ENCODE data around the gene FFAR4. TPM values are rescaled to one million over a fixed set of nuclear protein-coding genes. Genes with fewer than 3 reads are reported as not detected.
"Not testable (repeated sequence)": the region's sequence is repeated elsewhere in the genome, so short reads cannot be mapped to it uniquely, and the experiment has no call there.

The FFAR4 gene
- total RNA-seq (2012; rRNA removed), result not detected in 2 replicates

DNA sequence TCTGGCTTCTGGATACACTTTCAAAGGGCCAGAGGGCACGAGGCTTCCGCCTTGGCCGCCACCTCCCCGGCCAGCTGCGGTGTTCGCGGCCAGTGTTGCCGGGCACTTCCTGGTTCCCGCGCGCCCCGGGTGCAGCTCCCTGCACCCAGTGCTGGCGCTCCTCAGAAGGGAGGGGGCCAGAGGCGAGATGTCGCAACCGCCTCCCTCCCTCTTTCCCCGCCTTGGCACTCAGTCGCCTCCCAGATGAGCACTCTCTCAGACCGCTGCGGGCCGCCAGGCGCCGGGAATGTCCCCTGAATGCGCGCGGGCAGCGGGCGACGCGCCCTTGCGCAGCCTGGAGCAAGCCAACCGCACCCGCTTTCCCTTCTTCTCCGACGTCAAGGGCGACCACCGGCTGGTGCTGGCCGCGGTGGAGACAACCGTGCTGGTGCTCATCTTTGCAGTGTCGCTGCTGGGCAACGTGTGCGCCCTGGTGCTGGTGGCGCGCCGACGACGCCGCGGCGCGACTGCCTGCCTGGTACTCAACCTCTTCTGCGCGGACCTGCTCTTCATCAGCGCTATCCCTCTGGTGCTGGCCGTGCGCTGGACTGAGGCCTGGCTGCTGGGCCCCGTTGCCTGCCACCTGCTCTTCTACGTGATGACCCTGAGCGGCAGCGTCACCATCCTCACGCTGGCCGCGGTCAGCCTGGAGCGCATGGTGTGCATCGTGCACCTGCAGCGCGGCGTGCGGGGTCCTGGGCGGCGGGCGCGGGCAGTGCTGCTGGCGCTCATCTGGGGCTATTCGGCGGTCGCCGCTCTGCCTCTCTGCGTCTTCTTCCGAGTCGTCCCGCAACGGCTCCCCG lies at the start of gene FFAR4:
Gene FFAR4 (plus strand): TSS at position 231 of the 842 bp plus-strand sequence. CDS start 56 bp downstream, at position 287.
- Histone ChIP-seq H3K9me3 (replicated peaks; ENCODE audit: low read length) (no peaks in the 10 kb centered on the region), H3K4me1 (ENCODE audit: control insufficient read depth, insufficient read depth, low read length) (peaks cover 4% of the 10 kb centered on the region), H3K4me3 (ENCODE audit: low read length) (peak within 1 kb of the TSS; percentile 58), H3K36me3 (ENCODE audit: insufficient read depth, low read length) (no peaks in the 10 kb centered on the region), H3K4me2 (ENCODE audit: low read length) (peak within 1 kb of the TSS; percentile 78), H3K9ac (ENCODE audit: low read depth, low read length) (no peak within 1 kb of the TSS), H3K27me3 (ENCODE audit: control insufficient read depth, insufficient read depth, low read length) (peaks cover 81% of the 10 kb centered on the region)

DNA sequence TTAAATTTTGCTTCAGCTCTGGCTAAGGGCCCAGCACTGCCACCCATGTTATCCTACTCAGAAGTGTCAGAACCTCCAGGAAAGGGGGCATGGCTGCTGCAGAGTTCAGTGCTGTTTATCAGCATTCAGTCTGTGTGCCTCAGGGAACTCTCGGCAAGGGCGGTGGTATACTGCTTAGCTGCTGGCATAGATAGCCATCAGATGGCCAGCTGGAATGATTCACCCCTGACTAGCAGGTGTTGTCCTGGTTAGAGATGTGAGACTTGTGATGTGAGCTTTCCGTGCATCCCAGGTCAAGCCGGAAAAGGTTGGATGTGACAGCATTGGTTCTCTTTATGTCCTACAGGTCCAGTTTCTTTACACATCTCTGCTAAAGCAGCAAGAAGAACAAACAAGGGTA lies 47.9 kb upstream of the FFAR4 start:
- no peaks in the 10 kb centered on the region for H3K27me3 ChIP-seq (ENCODE audit: control insufficient read depth, insufficient read depth, low read length)
- no peak overlapping the region for H3K9ac ChIP-seq (ENCODE audit: low read depth, low read length)
- no peaks in the 10 kb centered on the region for H3K9me3 ChIP-seq (replicated peaks; ENCODE audit: low read length)
- no peak overlapping the region for H3K4me2 ChIP-seq (ENCODE audit: low read length)
- H3K36me3 ChIP-seq (ENCODE audit: insufficient read depth, low read length), result peaks cover 36% of the 10 kb centered on the region
- H3K4me3 ChIP-seq (ENCODE audit: low read length), result no peak overlapping the region
- H3K4me1 ChIP-seq (ENCODE audit: control insufficient read depth, insufficient read depth, low read length), result peaks cover 25% of the 10 kb centered on the region

- no peak overlapping the region for H3K4me2 ChIP-seq (ENCODE audit: low read length)
- H3K4me3 ChIP-seq (ENCODE audit: low read length), result no peak overlapping the region
Observed at GRCh38 chr10:93535293-93535692, 31.2 kb upstream of the FFAR4 start.

GRCh38 chr10:93540871-93541270 lies 25.6 kb upstream of the FFAR4 start:
- not testable (repeated sequence) for H3K4me1 ChIP-seq (ENCODE audit: control insufficient read depth, insufficient read depth, low read length); H3K36me3 ChIP-seq (ENCODE audit: insufficient read depth, low read length); H3K9me3 ChIP-seq (replicated peaks; ENCODE audit: low read length); H3K9ac ChIP-seq (ENCODE audit: low read depth, low read length); H3K4me3 ChIP-seq (ENCODE audit: low read length); H3K4me2 ChIP-seq (ENCODE audit: low read length); H3K27me3 ChIP-seq (ENCODE audit: control insufficient read depth, insufficient read depth, low read length)

More at GRCh38 chr10:93535293-93535692, 31.2 kb upstream of the FFAR4 start:
- Histone ChIP-seq H3K9me3 (replicated peaks; ENCODE audit: low read length) (no peaks in the 10 kb centered on the region), H3K36me3 (ENCODE audit: insufficient read depth, low read length) (no peaks in the 10 kb centered on the region), H3K9ac (ENCODE audit: low read depth, low read length) (no peak overlapping the region), H3K4me1 (ENCODE audit: control insufficient read depth, insufficient read depth, low read length) (no peaks in the 10 kb centered on the region), H3K27me3 (ENCODE audit: control insufficient read depth, insufficient read depth, low read length) (no peaks in the 10 kb centered on the region)

DNA sequence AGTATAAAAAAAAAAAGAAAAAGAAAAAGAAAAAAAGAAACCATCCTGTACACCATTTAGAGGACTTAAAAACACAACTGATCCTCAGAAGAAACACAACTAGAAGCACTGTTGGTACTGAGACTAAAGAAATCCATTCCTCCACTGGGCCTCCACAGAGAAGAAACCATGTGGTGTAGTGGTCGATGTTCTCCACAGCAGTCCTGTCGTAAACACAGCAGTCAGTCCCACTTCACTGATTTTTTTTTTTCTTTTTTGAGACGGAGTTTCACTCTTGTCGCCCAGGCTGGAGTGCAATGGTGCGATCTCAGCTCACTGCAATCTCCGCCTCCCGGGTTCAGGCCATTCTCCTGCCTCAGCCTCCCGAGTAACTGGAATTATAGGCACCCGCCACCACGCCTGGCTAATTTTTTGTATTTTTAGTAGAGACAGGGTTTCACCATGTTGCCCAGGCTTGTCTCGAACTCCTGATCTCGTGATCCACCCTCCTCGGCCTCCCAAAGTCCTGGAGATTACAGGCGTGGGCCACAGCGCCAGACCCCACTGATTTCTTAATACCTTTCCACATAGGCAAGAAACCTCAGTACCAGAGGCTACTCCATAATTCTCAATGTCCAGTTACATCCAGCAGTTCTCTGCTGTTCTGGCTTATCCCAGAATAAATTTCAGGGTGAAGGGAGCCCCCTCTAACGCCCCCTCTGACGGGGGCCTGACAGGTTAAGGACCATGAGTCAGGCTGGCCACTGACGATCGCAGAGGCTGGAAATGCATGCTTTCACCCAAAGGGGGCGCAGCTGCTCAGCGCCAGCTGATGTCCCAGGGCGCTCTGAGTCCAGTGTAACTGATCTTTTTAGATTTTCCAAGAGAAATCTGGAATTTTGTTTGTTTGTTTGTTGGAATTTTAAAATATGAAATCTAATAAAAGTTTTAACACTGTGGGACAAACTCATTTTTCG lies 24.8 kb upstream of the FFAR4 start:
- Histone ChIP-seq H3K36me3 (ENCODE audit: insufficient read depth, low read length) (no peaks in the 10 kb centered on the region), H3K4me2 (ENCODE audit: low read length) (peak overlapping the region; percentile 74), H3K4me3 (ENCODE audit: low read length) (peak overlapping the region; percentile 53), H3K4me1 (ENCODE audit: control insufficient read depth, insufficient read depth, low read length) (peaks cover 8% of the 10 kb centered on the region), H3K27me3 (ENCODE audit: control insufficient read depth, insufficient read depth, low read length) (no peaks in the 10 kb centered on the region), H3K9me3 (replicated peaks; ENCODE audit: low read length) (no peaks in the 10 kb centered on the region), H3K9ac (ENCODE audit: low read depth, low read length) (peak overlapping the region; percentile 29)

DNA sequence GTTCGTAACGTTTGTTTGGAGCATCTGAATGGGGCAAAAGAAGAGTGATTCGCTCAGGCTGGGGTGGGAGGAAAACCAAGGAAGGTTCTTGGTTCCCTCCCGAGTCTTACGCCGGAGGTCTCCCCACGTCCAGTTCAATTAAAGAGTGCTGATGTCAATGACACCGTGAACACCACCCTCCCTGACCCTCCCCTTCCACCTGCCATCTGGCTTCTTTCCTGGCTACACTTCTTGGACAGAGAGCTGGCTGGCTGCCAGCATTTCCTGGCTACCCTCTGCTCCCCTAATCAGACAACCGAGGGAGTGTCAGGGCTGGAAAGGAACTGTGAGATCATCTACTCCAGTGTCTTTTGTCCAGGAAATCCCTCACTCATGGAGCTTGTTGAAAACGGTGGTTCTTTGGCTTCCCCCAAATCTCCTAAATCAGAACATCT lies 24.1 kb upstream of the FFAR4 start:
- H3K9me3 ChIP-seq (replicated peaks; ENCODE audit: low read length), result no peaks in the 10 kb centered on the region

GRCh38 chr10:93546995-93547394 lies 19.5 kb upstream of the FFAR4 start:
- not testable (repeated sequence) for H3K27me3 ChIP-seq (ENCODE audit: control insufficient read depth, insufficient read depth, low read length); H3K36me3 ChIP-seq (ENCODE audit: insufficient read depth, low read length); H3K9me3 ChIP-seq (replicated peaks; ENCODE audit: low read length); H3K4me3 ChIP-seq (ENCODE audit: low read length); H3K4me2 ChIP-seq (ENCODE audit: low read length); H3K9ac ChIP-seq (ENCODE audit: low read depth, low read length)
- peaks cover 22% of the 10 kb centered on the region for H3K4me1 ChIP-seq (ENCODE audit: control insufficient read depth, insufficient read depth, low read length)

More for the DNA sequence above, 24.1 kb upstream of the FFAR4 start:
- peak overlapping the region; percentile 74 for H3K4me2 ChIP-seq (ENCODE audit: low read length)
- H3K36me3 ChIP-seq (ENCODE audit: insufficient read depth, low read length), result no peaks in the 10 kb centered on the region
- peaks cover 8% of the 10 kb centered on the region for H3K4me1 ChIP-seq (ENCODE audit: control insufficient read depth, insufficient read depth, low read length)
- no peaks in the 10 kb centered on the region for H3K27me3 ChIP-seq (ENCODE audit: control insufficient read depth, insufficient read depth, low read length)
- peak overlapping the region; percentile 29 for H3K9ac ChIP-seq (ENCODE audit: low read depth, low read length)
- peak overlapping the region; percentile 53 for H3K4me3 ChIP-seq (ENCODE audit: low read length)

GRCh38 chr10:93547522-93547921 lies 18.9 kb upstream of the FFAR4 start:
- Histone ChIP-seq H3K27me3 (ENCODE audit: control insufficient read depth, insufficient read depth, low read length) (no peaks in the 10 kb centered on the region), H3K9ac (ENCODE audit: low read depth, low read length) (no peak overlapping the region), H3K36me3 (ENCODE audit: insufficient read depth, low read length) (no peaks in the 10 kb centered on the region)

DNA sequence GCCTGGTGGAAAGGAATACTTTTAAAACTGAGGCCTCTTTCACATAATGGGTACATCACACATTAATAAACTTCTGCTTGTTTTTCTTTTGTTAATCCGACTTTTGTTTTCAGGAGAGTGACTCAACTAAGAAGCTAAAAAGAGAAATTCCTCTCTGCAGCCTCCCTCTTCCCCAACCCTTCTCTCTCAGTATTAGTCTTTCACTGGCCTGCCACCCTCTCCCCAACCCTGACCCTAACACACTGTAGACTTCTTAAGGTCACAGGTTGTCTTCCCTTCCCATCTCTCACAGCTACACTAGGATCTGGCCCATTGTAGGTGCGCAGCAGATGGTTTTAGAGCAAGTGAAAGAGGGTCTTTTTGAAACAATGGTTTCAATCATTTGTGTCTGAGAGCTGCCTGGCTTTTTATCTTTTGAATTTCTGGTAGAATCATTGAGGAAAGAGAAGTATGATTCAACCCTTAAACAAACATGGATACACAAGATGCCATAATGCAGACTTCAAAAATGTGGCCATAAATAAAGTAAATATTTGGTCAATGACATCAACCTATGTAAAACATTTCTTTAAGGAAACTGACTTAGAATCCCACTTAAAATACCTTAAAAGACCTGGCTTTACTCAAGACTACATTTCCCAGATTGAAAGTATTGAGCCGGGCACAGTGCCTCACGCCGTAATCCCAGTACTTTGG lies 17.9 kb upstream of the FFAR4 start:
- Histone ChIP-seq H3K4me3 (ENCODE audit: low read length) (peak overlapping the region; percentile 26), H3K9ac (ENCODE audit: low read depth, low read length) (peak overlapping the region; percentile 30), H3K36me3 (ENCODE audit: insufficient read depth, low read length) (no peaks in the 10 kb centered on the region), H3K27me3 (ENCODE audit: control insufficient read depth, insufficient read depth, low read length) (no peaks in the 10 kb centered on the region), H3K4me1 (ENCODE audit: control insufficient read depth, insufficient read depth, low read length) (peaks cover 16% of the 10 kb centered on the region), H3K9me3 (replicated peaks; ENCODE audit: low read length) (no peaks in the 10 kb centered on the region), H3K4me2 (ENCODE audit: low read length) (peak overlapping the region; percentile 73)

More at GRCh38 chr10:93547522-93547921, 18.9 kb upstream of the FFAR4 start:
- Histone ChIP-seq H3K9me3 (replicated peaks; ENCODE audit: low read length) (no peaks in the 10 kb centered on the region), H3K4me2 (ENCODE audit: low read length) (no peak overlapping the region), H3K4me3 (ENCODE audit: low read length) (no peak overlapping the region), H3K4me1 (ENCODE audit: control insufficient read depth, insufficient read depth, low read length) (peaks cover 18% of the 10 kb centered on the region)

DNA sequence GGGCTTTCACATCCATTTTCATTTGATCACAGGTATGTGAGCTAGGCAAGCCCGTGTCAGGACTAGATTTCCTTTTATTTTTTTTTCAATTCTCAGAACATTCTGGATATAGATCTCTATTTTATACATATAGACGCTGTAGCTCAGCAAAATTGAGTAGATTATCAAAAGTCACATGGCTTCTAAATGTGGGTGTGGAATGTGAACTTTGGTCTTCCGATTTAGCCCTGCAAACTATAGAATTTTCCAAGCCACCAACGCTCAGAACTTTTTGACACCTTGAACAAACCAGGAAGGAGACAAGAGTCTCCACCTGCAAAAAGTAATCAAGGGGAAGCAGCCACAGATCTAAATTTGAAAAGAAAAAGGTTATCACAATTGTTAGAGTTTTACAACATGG lies 15.9 kb upstream of the FFAR4 start:
- Histone ChIP-seq H3K4me1 (ENCODE audit: control insufficient read depth, insufficient read depth, low read length) (peaks cover 25% of the 10 kb centered on the region), H3K27me3 (ENCODE audit: control insufficient read depth, insufficient read depth, low read length) (no peaks in the 10 kb centered on the region), H3K36me3 (ENCODE audit: insufficient read depth, low read length) (no peaks in the 10 kb centered on the region), H3K9ac (ENCODE audit: low read depth, low read length) (no peak overlapping the region), H3K9me3 (replicated peaks; ENCODE audit: low read length) (no peaks in the 10 kb centered on the region), H3K4me2 (ENCODE audit: low read length) (no peak overlapping the region), H3K4me3 (ENCODE audit: low read length) (no peak overlapping the region)

DNA sequence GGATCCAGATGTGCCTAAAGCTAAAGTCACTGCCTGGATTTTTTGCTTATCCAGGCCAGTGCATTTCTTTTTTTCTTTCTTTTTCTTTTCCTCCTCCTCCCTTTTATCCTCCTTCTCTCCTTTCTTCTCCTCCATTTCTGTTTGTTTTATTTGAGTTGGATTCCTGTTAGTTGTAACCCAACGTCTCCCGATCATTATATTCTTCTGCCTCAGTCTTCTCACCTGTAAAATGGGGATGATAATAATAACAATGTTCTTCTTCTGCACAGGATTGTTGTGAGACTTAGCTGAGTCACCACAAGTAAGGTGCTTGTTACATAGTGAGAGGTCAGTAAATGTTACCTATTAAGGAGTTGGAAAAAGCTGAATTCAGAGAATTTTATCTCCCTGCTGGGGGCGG lies 13.7 kb upstream of the FFAR4 start:
- H3K4me2 ChIP-seq (ENCODE audit: low read length), result no peak overlapping the region
- peaks cover 6% of the 10 kb centered on the region for H3K27me3 ChIP-seq (ENCODE audit: control insufficient read depth, insufficient read depth, low read length)
- H3K4me3 ChIP-seq (ENCODE audit: low read length), result no peak overlapping the region
- H3K9me3 ChIP-seq (replicated peaks; ENCODE audit: low read length), result no peaks in the 10 kb centered on the region
- H3K9ac ChIP-seq (ENCODE audit: low read depth, low read length), result no peak overlapping the region
- no peaks in the 10 kb centered on the region for H3K36me3 ChIP-seq (ENCODE audit: insufficient read depth, low read length)
- peaks cover 24% of the 10 kb centered on the region for H3K4me1 ChIP-seq (ENCODE audit: control insufficient read depth, insufficient read depth, low read length)
